ENCODE data around the gene SCLY.

SCLY gene

DNA sequence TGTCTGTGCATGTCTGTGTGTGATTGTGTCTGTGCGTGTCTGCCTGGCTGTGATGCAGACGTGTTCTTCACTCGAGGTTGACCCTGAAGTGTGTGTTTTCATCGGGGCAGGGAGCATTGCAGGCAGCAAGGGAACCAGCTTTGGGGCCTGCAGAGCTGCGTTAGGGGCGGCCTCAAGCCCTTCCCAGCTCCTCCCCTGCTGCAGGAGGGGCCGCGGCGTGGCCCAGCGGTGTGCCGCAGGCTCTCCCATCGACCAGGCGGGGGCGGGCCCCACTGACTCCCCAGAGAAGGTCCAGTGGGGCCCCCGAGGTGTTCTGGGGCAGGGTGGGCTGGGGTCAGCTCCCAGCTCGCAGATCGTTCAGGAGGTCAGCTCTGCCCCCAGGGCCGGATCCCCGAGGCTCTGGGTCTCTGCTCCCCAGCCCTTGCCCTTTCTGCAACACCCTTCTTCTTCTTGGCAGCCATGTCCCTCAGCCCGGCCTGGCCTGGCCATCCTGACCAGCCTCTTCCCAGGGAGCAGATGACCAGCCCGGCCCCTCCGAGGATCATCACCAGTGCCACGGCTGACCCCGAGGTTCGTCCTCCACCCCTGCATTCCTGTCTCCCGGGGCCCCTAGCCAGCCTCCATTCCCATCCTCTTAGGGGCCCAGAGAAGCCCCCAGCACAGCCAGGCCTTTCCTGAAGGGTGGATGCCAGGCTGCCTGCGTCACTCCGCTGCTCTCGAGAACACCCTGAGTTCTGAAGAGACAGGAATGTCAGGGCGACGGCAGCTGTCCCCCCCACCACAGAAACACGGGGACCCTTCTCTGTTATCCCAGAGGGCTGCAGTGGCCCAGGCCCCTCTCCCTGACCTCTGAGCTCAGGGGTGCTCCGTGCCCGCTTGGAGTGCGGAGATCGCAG is 66.6 kb downstream of the SCLY start:
- DNase-seq (ENCODE audit: low spot score): peak; percentile 86

DNA sequence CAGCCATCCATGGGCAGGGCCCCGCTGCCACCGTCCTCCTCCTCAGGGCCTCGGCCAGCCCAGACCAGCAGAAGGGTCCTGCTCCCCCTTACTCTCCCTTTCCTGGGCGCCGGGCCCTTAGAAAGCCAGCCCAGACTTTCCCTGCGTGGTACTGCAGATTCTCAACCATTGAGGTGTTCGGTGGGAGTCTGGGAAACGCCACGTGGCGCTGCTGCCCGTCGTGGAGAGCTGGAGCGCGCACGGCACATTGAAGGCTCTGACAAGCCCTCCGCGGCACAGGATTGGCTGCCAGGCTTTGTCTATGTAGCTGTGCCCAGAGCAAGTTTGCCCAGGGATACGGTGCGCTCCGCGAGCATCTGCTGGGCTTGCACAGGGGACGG is 67.2 kb downstream of the SCLY start:
- no peak for DNase-seq (ENCODE audit: low spot score)

DNA sequence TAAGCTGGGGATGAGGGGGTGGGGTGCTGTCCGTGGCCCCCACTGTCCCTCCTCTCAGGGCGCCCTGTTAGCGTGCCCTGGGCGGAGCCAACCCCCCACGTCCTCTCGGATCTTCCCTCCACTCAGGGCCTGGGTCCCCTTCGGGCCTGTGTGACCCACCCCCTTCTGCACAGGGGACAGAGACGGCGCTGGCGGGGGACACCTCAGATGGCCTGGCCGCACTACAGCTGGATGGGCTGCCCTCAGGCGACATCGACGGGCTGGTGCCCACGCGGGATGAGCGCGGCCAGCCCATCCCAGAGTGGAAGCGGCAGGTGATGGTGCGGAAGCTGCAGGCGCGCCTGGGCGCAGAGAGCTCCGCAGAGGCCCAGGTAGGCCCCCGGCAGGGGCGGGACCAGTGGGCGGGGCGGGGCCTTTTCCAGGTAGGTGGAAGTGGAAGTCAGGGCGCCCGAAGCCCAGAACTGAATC is 67.8 kb downstream of the SCLY start:
- no peak for DNase-seq (ENCODE audit: low spot score)

DNA sequence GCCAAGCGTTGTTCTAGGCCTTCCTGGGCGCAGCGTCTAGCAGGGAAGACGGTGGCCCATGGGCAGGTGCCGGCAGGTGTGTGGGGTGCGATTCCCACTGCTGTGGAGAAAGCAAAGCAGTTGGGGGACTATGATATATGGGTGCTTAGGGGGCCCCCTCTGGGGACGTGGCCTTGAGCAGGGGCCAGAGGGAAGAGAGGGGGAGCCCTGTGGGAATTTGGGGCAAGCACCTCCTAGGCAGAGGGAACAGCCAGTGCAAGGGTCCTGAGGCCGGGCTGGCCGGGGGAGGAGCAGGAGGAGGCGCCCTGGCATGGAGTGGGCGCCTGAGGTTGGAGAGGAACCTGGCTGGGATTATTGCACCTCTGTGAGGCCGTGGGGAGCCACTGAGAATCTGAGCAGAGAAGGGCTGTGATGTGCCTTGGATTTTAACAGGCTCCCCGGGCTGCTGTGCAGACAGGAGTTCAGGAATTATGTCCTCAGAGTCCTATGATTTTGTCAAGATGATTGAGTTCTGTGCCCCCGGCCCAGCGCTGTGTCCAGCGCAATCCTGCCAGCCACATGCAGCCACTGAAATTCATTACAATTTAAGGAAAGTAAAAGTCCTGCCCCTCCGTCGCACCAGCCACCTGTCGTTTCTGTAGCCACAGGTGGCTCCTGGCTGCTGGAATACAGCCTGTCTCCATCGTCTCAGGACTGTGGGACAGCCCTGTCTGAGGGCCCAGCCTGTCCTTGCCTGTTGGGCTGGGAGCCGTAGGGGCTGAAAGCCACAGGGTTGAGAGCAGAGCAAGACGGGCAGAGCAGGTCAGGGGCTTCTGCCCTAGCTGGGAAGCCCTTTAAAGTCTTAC is 68.6 kb downstream of the SCLY start:
- no peak for DNase-seq (ENCODE audit: low spot score)

DNA sequence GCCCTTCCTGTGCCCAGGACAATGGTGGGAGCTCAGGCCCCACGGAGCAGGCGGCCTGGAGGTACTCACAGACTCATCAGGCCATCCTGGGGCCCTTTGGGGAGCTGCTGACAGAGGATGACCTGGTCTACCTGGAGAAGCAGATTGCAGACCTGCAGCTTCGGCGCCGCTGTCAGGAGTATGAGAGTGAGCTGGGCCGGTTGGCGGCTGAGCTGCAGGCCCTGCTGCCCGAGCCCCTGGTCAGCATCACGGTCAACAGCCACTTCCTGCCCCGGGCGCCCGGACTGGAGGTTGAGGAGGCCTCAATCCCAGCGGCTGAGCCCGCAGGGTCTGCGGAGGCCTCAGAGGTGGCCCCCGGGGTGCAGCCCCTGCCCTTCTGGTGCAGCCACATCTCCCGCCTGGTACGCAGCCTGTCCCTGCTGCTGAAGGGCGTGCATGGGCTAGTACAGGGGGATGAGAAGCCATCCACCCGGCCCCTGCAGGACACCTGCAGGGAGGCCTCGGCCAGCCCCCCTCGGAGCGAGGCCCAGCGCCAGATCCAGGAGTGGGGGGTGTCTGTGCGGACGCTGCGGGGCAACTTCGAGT is 69.4 kb downstream of the SCLY start:
- DNase-seq (ENCODE audit: low spot score): no peak

DNA sequence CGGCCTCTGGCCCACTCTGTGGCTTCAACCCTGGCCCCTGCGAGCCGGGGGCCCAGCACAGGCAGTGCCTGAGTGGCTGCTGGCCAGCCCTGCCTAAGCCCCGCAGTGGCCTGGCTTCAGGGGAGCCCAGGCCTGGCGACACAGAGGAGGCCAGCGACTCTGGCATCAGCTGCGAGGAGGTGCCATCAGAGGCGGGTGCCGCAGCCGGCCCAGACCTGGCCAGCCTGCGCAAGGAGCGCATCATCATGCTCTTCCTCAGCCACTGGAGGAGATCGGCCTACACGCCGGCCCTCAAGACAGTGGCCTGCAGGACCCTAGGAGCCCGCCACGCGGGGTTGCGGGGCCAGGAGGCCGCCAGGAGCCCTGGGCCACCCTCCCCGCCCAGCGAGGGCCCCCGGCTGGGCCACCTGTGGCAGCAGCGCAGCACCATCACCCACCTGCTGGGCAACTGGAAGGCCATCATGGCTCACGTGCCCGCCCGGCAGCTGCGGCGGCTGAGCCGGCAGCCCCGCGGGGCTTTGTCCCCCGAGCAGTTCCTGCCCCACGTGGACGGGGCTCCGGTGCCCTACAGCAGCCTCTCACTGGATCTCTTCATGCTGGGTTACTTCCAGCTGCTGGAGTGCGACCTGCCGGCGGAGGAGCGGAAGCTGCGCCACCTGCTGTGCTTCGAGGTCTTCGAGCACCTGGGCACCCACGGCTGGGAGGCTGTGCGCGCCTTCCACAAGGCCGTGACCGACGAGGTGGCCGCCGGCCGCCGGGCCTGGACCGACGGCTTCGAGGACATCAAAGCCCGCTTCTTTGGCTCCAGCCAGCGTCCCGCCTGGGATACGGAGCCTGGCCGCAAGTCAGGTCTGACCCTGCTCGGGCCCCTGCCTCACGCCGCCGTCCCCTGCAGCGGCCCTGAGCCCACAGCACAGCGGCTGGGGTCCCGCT is 70.2 kb downstream of the SCLY start:
- no peak for DNase-seq (ENCODE audit: low spot score)

DNA sequence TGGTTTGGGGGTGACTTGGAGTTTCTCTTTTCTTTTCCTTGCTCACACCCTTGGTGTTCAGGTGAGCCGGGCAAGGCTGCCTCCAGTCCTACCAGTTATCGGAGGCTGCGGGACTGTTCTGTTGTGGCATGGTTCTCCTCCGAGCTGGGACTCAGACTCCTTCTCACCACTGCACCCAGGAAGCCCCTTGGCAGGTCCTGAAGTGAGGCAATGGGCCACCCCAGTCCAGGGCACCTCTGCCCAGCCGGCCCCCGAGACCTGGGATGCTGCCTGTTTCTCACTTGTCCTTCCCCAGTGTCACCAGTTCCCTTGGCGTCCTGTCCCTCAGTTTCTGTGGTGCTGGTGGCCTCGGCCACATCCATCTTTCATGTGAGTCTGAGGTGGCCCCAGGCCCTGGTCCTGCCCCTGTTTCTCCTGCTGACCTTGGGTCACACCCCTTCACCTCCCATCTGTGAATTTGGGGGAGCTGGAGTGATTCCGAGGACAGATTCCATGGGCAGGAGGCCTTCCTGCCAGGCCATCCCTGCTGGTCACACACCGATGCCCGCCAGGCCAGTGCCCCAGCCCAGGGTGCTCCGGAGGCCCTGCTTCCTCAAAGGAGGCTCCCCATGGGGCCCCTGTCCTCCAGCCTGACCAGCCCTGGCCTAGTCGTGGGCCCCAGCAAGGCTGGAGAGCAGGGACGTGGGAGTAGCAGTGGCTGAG is 71.1 kb downstream of the SCLY start:
- no peak for DNase-seq (ENCODE audit: low spot score)

DNA sequence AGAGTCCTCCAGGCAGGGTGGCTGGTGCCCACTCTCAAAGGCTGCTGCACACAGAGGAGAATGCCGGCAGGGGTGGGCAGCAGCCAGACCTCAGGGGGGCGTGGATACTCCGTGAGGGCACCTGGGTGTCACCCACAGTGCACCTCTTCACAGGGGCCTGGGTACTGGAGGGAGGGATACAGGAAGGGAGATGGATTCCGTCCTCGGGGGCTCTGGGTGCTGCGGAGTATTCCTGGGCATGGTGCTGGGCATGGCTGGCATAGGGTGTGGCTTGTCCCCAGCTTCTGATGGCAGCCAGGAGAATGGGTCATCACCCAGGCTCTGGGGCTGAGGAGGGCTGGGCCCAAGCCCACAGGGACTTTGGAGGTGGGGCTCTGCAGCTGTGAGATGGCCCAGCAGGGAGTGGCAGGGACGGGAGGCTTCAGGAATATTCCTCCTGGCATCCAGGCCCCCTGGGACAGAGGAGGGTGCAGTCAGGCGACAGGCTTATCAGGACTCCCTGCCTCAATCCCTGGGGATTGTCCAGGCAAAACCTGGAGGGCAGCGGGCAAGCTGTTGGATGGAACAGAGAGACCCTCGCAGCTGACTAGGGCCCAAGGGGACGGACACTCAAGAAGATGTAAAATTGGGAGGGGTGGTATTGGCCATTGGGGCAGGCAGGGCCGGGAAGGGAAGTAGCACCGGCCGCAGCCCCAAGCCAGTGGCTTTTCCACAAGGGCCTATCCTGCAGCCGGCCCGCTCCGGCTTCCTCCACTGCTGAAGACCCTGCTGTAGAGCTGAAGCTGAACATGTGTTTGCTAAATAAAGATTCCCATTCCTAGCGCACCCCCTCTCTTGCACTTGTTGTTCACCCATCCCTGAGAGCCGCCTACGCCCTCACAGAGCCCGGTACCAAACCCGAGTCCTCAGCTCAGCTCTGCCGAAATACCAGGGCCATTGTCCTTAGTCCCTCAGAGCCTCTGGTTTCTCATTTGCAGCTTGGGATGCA is 72.0 kb downstream of the SCLY start:
- DNase-seq (ENCODE audit: low spot score): no peak

DNA sequence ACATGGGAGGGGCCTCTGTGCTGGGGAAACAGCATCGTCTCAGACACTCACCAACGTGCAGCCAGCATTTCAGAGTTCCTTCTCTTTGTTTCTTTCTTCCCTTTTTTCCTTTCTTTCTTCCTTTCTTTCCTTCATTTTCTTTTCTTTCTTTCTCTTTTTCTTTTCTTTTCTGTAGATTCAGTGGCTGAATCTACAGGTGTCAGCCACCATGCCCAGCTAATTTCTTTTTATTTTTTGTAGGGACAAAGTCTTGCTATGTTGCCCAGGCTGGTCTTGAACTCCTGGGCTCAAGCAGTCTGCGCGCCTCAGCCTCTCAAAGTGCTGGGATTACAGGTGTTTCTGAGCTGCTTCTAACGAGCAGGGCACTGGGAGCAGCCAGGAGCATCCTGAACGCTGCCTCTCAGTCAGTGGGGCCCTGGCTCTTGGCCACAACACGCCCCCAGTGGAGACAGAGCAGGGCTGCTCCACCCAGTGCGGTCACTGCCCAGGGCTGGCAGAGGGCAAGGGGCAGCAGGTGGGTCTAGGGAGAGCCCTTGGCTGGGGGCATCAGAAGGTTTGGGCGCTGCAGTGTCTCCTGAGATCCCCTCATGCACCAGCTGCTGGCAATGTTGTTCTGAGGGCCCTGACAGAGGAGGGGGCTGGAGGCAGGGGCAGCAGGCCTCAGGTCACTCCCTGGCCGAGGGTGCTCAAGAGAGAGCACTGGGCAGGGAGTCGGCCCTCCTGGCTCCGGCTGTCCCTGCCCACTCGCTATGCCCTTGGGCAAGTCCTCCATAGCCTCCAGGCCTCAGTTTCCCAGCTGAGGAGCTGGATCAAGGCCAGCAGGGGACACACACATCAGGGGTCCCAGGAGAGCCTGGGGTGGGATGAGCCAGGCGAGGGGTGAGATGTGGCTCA is 72.9 kb downstream of the SCLY start:
- DNase-seq (ENCODE audit: low spot score): no peak

DNA sequence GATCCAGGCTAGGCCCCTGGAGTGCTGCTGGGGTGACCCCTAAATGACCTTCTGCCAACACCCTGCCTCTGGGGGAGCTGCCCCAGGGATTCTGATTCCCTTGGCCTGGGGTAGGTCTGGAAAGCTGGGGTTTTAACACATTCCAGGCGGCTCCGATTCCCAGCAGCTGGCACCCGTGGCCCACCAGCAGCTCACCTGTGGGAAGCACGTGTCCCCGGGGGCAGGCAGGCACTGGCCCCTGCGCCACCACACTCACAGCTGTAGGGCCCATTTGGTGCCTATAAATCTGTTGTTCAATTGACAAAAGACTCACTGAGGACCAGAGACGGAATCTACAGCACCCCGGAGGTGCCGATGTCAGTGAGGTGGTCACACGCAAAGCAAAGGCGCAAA is 73.6 kb downstream of the SCLY start:
- DNase-seq (ENCODE audit: low spot score): no peak

DNA sequence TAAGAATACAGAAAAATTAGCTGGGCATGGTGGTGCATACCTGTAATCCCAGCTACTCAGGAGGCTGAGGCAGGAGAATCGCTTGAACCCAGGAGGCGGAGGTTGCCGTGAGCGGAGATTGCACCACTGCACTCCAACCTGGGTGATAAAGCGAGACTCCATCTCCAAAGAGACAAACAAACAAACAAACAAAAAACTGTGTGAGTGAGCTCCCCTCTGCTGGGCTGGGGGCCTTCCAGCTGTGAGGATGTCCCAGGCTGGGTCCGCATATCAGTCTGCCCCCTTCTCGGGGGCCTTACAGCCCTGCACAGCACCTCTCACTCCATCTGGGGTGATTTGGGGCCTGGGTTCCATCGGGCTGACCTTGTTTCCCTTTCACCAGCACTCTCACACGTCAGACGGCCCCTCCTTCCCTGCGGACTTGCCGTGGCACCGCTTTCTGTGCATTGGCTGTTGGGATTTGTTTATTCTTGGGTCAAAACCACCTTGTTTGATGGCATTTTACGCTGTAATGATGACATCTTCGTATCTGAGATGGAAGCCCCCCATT is 74.9 kb downstream of the SCLY start:
- DNase-seq (ENCODE audit: low spot score): no peak

DNA sequence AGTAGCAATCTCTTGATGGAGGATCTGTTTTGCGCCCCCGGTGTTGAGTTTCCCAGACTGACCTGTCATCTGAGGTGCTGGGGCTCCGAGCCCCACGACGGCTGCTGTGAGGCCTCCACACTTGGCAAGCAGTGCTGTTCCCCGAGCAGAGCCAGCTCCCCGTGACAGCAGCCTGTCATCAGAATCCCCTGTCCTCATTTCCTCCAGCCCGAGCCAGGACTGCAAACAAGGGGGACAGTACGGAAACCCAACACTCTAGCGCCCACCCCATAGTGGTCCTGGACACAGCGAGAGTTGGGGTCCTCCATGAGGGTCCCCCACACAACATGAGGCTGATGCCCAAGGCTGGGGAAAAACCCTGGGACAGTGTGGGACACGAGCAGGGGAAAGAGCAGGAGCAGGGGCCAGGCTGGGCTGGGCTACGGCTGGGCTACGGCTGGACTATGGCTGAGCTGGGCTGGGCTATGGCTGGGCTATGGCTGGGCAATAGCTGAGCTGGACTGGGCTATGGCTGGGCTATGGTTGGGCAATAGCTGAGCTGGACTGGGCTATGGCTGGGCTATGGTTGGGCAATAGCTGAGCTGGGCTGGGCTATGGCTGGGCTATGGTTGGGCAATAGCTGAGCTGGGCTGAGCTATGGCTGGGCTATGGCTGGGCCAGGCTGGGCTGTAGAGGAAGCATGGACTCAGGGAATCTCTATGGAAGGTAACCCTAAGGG is 76.2 kb downstream of the SCLY start:
- peak; percentile 75 for DNase-seq (ENCODE audit: low spot score)

DNA sequence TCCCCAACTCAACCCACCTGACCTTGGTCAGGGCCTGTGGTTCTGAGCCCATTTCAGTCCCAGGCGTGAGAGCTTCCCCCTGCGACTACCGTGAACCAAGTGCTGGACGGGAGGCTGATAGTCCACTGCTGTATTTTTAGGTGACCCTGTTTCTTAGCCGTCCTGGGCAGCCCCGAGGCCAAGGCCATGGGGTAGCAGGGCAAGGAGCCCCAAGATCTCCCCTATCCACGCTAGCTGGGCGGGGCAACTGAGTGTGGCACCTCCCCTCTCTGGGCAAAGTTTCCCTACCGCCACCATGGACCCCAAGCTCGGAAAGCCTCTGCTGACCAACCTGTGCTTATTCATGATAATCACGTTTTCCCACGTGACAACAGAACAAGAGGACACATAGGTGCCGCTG is 77.1 kb downstream of the SCLY start:
- DNase-seq (ENCODE audit: low spot score): no peak

DNA sequence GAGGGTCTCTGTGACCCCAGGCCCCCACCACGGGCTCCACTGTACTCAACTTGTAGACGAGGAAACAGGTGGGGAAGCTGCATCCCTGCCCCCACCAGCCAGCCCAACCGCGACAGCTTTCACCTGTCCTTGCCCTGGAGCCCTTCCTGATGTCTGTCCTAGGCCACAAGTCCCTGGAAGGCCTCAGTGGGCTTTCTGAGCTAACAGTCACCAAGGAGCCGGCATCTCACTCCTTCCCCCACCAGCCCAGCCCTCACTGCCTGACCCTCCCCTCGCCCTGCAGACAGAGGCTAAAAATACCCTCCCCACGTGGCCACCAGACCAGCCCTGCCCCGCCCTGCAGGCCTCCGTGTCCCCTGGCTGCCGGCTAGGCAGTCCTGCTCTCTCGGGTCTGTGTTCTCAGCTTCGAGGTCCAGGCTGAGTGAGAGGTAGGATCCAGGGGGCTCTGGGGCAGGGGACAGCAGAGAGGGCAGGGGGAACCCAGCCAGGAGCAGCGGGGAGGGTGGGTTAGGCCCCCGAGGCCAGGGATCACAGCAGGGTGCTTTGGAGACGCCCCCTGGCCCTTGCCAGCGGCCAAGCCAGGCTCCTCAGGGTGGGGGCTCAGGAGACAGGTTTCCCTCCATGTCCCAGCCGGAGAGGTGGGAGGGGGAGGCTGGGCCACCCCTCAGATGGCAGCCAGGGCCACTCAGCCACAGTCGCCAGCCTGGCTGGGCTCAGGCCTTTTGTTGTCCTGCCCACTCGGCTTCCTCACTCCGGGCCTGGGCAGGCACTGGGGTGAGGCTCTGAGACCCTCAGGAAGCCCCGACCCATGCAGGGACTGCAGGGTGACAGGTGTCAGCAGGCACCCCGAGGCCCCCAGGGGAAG is 77.8 kb downstream of the SCLY start, which contains the start of gene KLHL30:
TSS of gene KLHL30 (plus strand) at position 338 of the 865 bp plus-strand sequence. CDS start 2,087 bp downstream, outside the sequence.
- DNase-seq (ENCODE audit: low spot score): no peak

DNA sequence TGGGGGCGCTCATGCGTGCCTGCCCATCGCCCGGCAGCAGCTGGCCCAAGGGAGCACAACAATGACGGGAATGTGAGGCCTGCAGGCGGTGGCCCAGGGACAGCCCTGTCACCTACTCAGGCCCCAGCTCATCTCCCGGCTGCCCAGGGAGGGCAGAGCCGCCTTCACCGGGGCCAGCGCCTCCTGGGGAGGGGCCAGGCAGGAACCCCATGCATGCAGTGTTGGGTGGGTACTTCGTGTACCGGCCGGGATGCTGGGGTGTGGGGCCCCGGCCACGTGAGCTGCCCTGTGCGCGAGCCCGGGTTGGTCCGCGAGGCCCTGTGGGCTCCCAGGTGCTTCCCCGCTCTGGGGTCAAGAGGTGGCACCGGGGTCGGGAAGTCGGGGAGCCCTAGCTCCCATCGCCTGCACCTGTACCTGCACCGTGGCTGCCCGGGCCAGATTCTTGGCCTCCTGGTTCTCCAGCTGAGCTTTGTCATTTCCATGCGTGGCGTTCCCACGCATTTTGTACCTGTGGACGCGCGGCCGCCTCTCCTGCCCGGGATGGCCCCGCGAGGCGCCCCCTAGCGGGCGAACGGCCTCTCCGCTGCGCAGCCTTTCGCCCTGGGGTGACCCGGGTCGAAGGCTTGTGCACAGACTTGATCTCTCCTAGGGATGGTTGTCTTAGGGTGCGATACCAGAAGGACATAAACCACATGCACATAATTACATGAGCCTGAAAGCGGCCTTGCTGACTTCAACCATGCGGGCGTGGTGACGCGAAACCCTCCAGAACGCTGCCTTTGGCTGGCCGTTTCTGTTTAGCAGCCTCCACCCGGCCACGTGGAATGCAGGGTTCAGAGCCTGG is 78.6 kb downstream of the SCLY start:
- peak; percentile 78 for DNase-seq (ENCODE audit: low spot score)

DNA sequence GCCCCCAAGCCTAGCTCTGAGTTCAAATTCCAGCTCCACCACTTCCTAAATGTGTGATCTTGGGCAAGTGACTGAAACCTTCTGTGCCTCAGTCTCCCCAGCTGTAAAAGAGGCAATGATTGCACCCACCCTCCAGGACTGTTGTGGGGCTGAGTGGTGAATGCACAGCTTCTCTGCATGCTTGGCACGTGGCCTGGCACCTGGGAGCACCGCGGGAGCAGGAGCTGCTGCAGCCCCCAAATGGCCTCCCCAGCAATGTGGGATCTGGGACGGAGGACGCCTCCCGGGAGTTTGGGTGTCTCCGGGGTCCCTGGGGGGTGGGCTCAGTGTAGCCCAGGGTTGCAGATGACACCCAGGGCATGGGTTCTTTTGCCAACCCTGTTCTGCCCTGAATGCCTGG is 79.2 kb downstream of the SCLY start:
- DNase-seq (ENCODE audit: low spot score): no peak
